ENCODE data around the gene ST8SIA5.

GRCh38 chr18:46659484-46659883 lies 97.4 kb downstream of the ST8SIA5 start:
- no peak for TF ChIP-seq CTCF (IDR thresholded peaks at IDR 0.05)
- TF ChIP-seq POLR2A (IDR thresholded peaks at IDR 0.05): no peak
